Gastroesophageal sphincter (tissue), 3 donors: ENCODE data around the gene CYLD.

ENCODE experiments used
- CTCF ChIP-seq, 4 experiments: fragments of 200-600 bp in 2 of 4; fragments of 450-650 bp in 2 of 4; sonication (generic) in 1 of 4; IDR thresholded peaks; one replicate each; pipeline ENCODE4 v1.5.1; 2017 to 2019; ENCODE audit warnings: antibody characterized with exemption in 4 of 4, mild to moderate bottlenecking in 2 of 4, moderate library complexity in 2 of 4
- EP300 ChIP-seq: sonication (generic); formaldehyde crosslinking; IDR thresholded peaks from one replicate; pipeline ENCODE4 v1.6.1; 2017; ENCODE audit warnings: antibody characterized with exemption, mild to moderate bottlenecking
- POLR2A ChIP-seq, 2 donors: fragments of 450-650 bp; IDR thresholded peaks; one replicate each; pipeline ENCODE4 v1.6.1; 2017; ENCODE audit warnings: antibody characterized with exemption in 2 of 2, mild to moderate bottlenecking in 2 of 2, moderate library complexity in 1 of 2
- POLR2AphosphoS5 ChIP-seq: sonication (generic); formaldehyde crosslinking; IDR thresholded peaks from one replicate; pipeline ENCODE4 v1.6.1; 2017; ENCODE audit warnings: antibody characterized with exemption

- TF ChIP-seq POLR2AphosphoS5 (no peak), CTCF (IDR thresholded peaks at IDR 0.05) (no peak), POLR2A (IDR thresholded peaks at IDR 0.05) (no peak), EP300 (no peak)
Observed at GRCh38 chr16:50696126-50696525, 45.8 kb upstream of the CYLD start.
